Right lobe of liver (tissue), 4 donors: Measurements from ENCODE around the gene GAN.

Source experiments
- CTCF ChIP-seq, 4 donors: fragments of 200-600 bp in 3 of 4; fragments of 450-650 bp in 1 of 4; IDR thresholded peaks; one replicate each; pipeline versions ENCODE4 v1.5.1 to v1.8.0; 2016 to 2022; ENCODE audit warnings: antibody characterized with exemption in 4 of 4, mild to moderate bottlenecking in 2 of 4
- POLR2A ChIP-seq: fragments of 450-650 bp; IDR thresholded peaks from one replicate; pipeline ENCODE4 v1.6.1; 2017; ENCODE audit warnings: antibody characterized with exemption, mild to moderate bottlenecking
- donor health status: DM: no; HTN: no; CAD: no.
- donor health status: DM: no; HTN: no; CAD: no.
- donor health status: DM: no; HTN: yes; CAD: no.

GRCh38 chr16:81266680-81267095 lies 48.1 kb upstream of the GAN start:
- TF ChIP-seq POLR2A, result no peak
- TF ChIP-seq CTCF (IDR thresholded peaks at IDR 0.05), result no peak
